Amniotic epithelial cell (primary cell): ENCODE measurements around the gene SSTR5.
"Not testable (repeated sequence)": the region's sequence is repeated elsewhere in the genome, so short reads cannot be mapped to it uniquely, and the experiment has no call there.

ENCODE experiments used
- DNase-seq: peaks from one replicate; pipeline ENCODE4 v3.0.0-alpha.2; 2010; ENCODE audit warnings: low read depth

SSTR5 gene

DNA sequence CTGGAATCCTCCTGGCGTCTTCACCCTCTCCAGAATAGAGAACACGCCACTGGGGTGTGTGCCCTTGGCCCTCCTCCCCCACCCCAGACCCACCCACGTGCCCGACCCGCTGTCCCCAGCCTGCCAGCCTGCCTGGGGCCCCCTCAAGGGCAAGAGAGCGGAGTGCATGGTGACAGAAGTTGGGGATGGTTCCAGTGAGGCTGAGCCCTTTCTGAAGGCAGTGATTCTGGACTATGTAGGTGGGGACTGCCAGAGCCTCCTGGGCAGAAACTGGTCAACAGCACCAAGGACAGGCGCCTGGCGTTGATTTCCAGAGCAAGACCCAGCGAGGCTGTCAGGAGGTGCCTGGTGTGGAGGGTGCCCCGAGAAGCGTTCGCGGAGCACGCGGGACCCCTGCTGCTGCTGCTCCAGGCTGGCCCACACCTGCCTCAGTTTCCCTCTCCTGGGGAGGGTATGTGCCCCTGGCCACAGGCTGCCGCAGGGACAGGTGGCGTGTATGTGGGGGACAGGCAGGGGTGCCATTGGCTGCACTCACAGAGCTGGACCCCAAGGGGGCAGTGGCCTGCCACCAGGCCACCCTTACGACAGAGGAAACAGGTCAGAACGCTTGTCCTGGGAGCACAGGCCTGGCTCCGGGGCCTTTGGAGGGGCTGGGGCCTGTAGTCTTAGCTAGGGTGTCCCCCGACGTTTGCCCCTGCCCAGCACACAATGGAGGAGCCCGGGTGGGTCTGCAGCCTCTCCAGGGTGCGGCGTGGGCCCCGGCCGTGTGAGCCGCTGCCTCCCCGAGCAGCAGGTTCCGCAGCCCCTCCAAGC lies 1.2 kb downstream of the SSTR5 start:
- no peak for DNase-seq

DNA sequence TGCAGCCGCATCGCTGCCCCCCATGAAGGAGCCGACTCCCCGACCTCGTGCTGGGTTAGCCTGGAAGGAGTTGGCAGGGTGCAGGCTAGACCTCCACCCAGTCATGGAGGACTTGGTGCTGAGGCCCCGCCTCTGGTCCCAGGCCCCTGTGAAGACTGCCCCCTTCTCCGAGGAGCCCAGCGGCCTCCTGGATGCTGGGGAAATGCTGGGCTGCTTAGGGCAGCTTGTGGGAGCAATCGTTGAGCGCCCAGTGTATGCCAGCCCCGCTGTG lies 1.8 kb downstream of the SSTR5 start:
- DNase-seq = no peak

DNA sequence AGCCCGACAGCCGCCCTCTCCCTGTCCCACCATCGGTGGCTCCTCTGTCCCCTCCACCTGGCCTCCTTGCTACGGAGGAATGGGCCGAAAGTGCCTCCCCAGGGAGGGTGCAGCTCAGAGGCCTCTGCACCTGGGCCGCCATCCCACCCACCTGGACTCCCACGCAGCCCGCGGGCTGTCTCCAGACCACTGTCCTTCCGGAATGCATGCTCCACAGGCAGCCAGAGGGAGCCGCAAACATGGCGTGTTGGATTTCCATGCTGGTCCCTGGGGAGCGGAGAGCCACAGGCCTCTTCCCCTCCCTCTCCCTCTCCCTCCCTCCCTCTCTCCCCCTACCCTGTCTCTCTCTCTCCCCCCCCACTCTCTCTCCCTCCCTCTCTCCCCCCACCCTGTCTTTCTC lies 3.0 kb downstream of the SSTR5 start:
- no peak for DNase-seq

DNA sequence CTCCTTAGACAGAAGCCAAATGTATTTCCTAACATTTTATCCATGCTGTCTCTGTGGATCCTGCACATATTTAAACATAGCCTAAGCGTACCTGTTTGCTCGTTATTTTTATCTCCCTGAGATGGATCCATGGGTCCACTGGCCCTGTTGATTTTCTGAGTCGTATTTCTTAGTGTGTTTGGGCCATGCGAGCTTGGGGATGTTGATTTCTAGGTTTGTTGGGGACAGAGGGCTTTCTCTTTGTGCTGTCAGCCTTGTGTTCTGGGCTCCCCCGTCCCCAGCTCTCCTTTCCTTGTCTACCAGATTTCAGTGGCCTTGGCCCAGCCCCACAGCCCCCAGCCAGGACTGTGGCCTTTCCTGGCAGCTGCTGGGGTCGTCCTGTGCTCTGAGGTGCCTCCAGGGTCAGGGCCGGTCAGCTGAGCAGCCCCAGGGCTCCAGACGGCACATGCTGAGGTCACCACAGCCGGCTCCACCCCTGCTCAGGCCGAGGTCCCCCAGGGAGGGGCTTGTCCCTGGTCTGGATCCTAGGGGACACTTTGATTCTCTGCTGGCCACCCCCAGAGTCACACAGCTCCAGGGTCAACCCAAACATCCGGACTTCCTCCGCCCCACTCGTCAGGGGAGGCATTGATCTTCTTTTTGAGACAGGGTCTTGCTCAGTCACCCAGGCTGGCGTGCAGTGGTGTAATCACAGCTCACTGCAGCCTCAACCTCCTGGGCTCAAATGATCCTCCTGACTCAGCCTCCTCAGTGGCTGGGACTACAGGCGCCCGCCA lies 4.4 kb downstream of the SSTR5 start:
- no peak for DNase-seq

DNA sequence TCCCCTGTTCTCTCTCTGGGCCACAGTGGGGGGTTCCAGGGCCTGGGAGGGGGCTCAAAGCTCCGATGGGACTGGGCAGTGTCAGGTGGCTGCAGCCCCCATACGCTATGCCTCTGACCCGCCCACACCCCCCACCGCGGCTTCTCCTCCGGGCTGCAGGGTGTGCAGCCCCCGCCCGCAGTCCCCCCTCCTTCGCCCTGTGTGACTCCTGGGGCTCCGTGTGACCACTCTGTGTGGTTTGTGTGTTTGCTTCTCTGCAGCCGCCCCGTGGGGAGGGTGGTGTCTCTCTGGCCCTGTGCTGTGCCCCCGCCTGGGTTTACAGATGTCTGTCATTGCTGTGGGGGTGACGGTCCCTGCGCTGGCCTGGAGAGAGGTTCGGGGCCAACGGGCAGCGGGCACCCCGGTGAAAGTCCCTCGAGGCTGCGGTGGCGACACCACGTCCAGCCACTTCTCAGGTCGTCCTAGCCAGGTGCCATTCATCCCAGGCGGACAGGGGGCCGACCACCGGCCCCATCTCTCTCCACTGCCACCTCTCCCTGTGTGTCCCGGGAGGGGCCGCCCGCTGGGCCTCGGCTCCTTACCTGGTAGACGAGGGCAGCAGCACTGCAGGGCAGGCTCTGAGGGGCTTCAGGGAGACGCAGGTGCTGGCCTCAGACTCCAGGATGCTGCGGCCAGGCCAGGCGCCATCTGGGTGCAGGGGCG lies 5.5 kb downstream of the SSTR5 start:
- no peak for DNase-seq

DNA sequence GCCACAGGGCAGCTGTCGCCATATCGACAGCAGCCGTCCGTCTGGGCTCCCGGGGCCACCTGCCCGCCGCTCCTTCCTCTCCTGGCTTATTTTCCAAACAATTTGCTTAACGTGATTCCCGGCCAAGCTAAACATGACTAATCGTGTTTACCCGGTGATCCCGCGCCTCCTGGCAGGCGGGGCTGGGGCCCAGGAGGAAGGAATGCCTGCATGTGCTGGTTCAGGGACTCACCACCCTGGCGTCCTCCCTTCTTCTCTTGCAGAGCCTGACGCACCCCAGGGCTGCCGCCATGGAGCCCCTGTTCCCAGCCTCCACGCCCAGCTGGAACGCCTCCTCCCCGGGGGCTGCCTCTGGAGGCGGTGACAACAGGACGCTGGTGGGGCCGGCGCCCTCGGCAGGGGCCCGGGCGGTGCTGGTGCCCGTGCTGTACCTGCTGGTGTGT lies 6.1 kb downstream of the SSTR5 start:
- DNase-seq = peak; percentile 7

DNA sequence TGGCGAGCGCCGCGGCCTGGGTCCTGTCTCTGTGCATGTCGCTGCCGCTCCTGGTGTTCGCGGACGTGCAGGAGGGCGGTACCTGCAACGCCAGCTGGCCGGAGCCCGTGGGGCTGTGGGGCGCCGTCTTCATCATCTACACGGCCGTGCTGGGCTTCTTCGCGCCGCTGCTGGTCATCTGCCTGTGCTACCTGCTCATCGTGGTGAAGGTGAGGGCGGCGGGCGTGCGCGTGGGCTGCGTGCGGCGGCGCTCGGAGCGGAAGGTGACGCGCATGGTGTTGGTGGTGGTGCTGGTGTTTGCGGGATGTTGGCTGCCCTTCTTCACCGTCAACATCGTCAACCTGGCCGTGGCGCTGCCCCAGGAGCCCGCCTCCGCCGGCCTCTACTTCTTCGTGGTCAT lies 6.8 kb downstream of the SSTR5 start:
- DNase-seq = no peak

DNA sequence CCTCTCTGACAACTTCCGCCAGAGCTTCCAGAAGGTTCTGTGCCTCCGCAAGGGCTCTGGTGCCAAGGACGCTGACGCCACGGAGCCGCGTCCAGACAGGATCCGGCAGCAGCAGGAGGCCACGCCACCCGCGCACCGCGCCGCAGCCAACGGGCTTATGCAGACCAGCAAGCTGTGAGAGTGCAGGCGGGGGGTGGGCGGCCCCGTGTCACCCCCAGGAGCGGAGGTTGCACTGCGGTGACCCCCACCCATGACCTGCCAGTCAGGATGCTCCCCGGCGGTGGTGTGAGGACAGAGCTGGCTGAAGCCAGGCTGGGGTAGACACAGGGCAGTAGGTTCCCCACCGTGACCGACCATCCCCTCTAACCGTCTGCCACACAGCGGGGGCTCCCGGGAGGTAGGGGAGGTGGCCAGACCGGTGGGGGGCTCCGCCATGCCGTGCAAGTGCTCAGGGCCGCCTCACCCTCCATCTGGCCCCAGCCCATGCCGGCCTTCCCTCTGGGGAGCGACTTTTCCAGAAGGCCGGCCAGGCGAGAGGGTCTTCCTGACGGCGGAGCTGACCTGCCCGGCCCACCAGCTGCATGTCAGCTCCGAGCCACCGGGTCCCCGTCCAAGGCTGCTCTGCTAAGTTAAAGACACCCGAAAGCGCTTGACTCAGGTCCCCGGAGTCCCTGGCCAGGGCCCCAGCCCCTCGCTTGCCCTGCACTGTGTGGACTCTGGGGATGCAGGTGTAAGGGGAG lies 7.4 kb downstream of the SSTR5 start:
- no peak for DNase-seq

DNA sequence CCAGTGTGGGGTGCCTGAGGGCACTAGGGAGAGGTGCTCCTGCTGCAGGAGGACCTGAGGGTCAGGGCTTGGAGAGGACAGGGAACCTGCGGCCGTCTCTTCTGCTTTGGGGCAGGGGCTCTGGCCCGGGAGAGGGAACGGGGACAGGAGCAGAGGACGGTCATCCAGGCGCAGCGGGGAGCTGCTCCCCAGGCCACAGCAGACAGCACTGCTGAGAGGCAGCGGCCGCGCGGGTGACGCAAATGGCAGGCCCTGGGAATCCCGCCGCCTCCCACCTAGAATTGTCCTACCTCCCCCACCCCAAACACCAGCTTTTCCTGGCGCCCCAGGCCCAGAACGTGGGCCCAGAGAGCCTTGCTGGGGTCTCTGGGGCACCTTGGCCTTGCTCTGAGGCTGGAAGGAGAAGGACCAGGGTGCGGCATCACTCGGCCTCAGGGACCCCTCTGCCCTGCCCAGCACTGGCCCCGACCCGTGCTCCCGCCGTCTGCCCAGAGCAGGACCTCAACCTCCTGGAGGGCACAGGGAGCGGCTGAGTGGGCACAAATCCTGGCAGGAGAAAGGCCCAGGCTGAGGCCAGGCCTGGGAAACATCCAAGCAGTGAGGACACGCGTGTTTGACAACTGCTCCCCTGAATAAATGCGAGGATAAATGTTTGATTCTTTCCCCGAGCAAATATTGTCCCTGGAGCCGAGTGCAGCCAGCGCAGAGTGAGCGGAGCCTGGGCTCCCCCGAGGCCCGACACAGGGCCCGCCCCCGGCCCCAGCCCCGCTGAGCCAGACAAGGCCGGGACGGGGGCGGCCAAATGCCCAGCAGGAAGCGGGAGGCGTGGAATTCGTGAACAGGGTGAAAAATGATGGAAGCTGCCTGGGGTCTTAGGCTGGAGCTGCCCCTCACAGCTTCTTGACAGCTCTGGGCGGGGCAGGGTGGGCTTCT lies 8.5 kb downstream of the SSTR5 start:
- no peak for DNase-seq

DNA sequence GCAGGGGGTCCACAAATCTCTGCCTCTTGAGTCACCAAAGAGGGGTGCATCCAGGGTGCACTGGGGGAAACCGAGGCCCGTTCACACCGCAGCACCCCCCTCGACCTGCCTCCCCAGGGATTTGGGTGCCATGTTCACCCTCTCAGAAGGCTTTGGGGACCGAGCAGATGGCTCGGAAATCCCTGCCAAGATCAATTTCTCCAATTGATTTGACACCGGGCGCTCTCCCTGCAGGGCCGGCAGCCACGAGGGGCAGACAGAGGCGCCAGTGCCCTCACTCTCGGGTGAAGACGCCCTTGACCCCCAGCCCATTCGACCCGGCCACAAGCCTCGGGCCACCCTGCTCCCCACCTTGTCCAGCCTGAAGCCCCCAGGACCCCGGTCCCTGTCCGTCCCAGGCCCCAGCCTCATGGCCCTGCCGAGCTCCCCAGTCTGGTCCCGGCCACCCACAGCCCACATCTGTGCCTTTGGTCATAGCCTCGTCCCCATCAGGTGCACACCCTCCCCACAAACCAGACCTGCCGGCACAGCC lies 9.3 kb downstream of the SSTR5 start:
- DNase-seq = no peak

DNA sequence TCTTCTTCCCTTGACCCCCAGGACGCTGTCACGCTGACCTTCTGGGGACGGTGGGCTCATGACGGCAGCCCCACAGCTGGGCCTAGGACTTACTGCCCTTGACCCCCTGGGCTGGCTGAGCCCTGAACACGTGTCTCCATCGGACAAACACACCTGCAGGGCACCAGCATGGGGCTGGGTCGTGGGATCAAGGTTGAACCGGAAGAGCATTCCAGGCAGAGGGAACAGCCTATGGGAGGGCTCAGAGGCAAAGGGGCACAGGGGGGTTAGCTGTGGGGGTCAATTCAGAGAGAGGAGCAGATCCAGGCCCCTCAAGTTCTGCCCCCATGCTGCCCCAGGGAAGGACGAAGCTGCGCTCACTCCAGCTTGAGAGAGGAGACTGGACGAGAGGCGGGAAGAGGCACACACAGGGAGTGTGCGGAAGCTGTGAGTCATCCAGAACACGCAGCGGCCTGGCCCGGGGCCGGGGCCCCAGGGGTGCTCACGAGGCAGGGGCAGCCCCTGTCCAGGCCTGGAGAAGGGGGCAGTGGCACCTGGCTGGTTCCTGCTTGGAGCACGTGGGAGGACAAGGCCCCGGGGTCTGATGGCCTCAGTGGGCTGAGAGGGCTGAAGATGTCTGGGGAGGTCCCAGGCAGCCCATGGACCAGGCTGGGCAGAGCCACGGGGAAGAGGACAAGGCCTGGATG lies 9.9 kb downstream of the SSTR5 start:
- DNase-seq = no peak

DNA sequence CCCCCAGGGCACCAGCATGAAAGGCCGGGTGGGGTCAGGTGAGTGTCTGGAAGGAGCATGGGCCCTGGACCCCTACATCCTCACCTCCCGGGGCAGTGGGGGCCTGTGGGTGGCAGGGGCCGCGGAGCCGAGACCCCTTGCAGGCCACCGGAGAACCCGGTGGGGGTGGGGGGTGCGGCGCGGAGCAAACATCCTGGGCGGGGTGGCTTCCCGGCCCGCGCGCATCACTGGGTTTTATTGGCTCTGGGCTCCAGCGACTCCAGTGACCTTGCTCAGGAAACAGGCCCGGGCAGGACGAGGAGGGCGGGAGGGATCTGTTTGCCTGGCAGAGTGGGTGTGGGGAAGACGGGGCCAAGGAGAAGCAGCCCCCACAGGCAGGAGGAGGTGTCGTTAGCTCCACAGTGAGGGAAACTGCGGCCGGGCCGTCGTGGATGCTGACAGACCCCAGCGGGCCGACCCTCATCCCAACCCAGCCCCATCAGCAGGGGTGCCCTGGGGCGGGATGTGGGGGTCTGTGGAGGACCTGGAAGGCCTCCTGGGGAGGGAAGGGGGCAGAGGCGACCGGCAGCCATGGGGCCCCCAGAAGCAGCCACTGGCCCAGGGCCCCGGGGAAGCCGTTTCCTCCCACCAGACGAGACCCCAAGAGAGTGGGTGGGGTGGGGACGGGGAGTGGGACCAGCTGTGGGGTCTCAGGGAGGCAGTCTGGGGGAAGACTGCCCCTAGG lies 10.6 kb downstream of the SSTR5 start:
- DNase-seq = no peak

DNA sequence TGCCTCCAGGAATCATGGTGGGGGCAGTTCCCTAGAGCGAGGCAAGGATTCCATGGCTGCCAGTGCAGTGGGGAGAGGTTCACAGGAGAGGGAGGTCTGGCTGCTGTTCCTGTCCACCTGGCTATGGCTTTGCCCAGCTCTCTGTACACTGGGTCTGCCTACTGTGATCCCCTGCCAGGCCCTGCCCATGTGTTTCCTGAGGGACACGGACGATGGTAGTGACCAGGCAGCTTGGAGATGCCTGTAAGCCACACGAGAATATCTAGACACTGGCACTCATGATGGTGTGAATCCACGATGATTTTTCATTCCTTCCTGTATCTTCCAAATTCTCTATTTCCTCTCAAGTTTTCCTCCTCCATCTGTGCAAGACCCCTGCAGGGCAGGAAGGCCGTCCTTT lies 12.4 kb downstream of the SSTR5 start:
- DNase-seq = no peak

DNA sequence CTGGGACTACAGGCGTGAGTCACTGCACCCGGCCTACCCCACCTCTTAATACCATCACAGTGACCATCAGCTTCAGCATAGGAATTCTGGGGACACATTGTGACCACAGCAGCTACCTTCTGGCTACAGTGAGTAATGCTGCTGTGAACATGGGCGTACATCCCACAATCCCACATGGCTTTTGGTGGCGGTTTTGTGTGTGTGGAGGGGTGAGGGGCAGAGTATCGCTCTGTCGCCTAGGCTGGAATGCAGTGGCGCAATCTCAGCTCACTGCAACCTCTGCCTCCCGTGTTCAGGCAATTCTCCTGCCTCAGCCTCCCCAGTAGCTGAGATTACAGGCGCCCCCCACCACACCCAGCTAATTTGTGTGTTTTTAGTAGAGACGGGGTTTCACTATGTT lies 13.9 kb downstream of the SSTR5 start:
- DNase-seq = not testable (repeated sequence)

DNA sequence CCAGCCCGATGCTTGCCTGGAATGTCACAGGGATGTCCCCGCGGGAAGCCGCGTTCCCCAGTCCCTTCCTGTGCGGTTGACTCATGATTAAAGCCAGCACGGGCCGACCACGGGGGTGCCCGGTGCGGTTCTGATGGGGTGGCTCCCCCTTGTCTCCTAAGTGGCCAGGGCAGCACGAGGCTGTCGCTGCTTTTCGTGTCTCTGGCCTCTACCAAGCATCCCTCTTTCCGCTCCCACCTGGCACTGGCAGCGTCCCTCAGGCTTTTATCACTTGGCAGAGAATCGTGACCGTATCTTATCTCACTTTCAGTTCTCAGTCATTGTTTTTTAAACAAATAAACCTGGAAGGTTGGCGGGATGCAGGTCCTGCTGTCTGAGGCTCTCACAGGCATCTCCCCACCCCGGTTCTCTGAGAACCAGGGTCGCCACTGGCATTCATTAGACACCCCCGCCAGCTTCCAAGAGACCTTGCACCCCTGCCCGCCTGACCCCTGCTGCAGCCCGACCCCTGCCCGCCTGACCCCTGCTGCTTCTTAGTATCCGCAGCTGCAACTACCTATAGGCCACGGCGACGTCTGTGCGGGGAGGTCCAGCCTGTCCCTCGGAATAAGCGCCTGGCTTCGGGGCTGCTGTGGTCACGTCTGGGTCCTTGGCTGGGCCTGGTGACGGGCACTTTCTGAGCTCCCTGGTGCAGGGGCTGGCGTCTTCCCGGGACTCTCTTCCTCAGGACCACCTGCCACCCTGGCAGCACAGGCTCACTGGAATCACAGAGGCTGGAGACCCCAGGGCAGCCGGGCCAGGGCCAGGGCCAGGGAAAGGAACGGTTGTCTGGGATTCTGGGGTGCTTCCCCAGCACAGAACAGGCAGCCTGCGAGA lies 16.0 kb downstream of the SSTR5 start:
- no peak for DNase-seq

DNA sequence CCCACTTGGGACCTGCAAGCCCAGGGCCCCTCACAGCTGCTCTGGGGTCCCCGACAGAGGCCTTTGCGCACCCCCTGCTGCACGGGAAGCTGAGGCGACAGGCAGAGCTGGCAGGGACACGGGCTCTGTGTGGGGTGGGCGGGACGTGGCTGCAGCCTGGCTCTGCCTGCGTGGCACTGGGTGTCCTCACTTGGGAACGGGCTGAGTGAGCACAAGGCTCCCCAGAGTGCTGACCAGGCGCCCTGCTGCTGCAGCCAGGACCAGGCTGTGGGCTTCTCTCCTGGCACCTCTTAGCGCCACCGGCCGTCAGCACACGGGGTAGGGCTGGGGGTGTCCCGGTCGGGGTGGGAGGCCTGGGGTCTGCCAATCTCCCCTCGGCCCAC lies 16.9 kb downstream of the SSTR5 start:
- no peak for DNase-seq

DNA sequence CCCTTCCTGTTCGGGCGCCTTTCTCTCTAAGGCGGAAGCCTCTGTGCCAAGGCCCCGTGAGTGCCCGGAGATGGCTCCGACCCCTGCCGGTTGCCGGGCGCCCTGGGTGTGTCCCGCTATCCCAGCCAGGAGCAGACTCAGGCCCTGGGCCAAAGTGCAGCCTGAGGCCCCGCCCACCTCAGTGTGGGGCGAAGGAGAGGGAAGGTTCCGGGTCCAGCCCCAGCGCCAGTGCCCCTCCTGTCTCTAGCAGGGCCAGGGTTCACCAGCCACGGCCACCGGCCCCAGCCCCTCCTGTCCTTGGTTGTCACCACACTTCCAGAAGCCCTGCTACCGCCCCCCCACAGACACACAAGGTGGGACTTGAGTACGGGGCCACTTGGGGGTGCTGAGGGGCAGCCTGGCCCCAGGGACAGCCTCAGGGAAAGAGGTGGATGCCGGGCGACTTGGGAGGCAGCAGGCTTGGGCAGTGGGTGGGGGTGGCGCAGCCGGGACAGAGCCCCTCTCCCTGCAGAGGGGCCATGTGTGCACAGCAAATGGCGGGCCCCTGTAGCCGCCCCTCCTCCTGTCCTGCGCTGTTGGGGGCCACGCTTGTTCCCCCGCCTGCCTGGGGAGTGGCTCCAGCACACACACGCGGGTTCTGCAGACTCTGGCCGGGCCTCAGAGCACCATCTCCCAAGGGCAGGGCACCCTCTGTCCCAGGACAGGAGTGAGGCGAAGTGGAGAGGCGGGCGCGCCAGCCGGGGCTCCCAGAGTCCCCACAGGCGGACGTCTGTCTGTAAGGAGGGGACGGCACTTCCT lies 17.5 kb downstream of the SSTR5 start:
- DNase-seq = no peak
